ENCODE measurements around the gene CCDC149.
A peak's percentile ranks its signal among the peaks of the same experiment; 100 is the strongest.

CCDC149 gene

GRCh38 chr4:24772061-24772705, 140.7 kb downstream of the CCDC149 start:
- no peak for DNase-seq

GRCh38 chr4:24771241-24771640, 141.6 kb downstream of the CCDC149 start:
- DNase-seq = no peak

GRCh38 chr4:24770667-24771066, 142.2 kb downstream of the CCDC149 start:
- DNase-seq = no peak

- no peak for DNase-seq
Measured at GRCh38 chr4:24770032-24770584, 142.7 kb downstream of the CCDC149 start.

- no peak for DNase-seq
Measured at GRCh38 chr4:24769571-24769970, 143.3 kb downstream of the CCDC149 start.

- no peak for DNase-seq
Measured at GRCh38 chr4:24768604-24769003, 144.2 kb downstream of the CCDC149 start.

- no peak for DNase-seq
Measured at GRCh38 chr4:24768006-24768405, 144.8 kb downstream of the CCDC149 start.

GRCh38 chr4:24765376-24765988, 147.4 kb downstream of the CCDC149 start:
- DNase-seq = no peak

- no peak for DNase-seq
Measured at GRCh38 chr4:24764345-24764744, 148.5 kb downstream of the CCDC149 start.

- peak; percentile 23 for DNase-seq
Measured at GRCh38 chr4:24763631-24764297, 149.1 kb downstream of the CCDC149 start.

Measured in NCI-H2029 (cell line).